NCI-H1092 treated with DMSO at 0.1 percent for 48 hours (cell line): Measurements from ENCODE around the gene CCNJL.

Source experiments
- DNase-seq: peaks from one replicate; lab custom pipeline; 2025; lab: John Stamatoyannopoulos, UW

CCNJL gene

GRCh38 chr5:160221082-160221481, 91.3 kb downstream of the CCNJL start:
- no peak for DNase-seq

GRCh38 chr5:160219356-160219755, 93.0 kb downstream of the CCNJL start:
- DNase-seq, result no peak

- DNase-seq, result peak; percentile 12
Measured at GRCh38 chr5:160213537-160213936, 98.8 kb downstream of the CCNJL start.

GRCh38 chr5:160211352-160211751, 101.0 kb downstream of the CCNJL start:
- no peak for DNase-seq

- DNase-seq, result no peak
Measured at GRCh38 chr5:160210606-160211005, 101.8 kb downstream of the CCNJL start.

- DNase-seq, result no peak
Measured at GRCh38 chr5:160209917-160210316, 102.4 kb downstream of the CCNJL start.

GRCh38 chr5:160207061-160207460, 105.3 kb downstream of the CCNJL start:
- DNase-seq, result no peak
